ENCODE measurements around the gene INHA. TPM values are rescaled to one million over a fixed set of nuclear protein-coding genes. Genes with fewer than 3 reads are reported as not detected.

The INHA gene
- total RNA-seq, 4 donors from 2014 or later: 0.45 to 0.75 TPM; not detected in 2

- no peak for DNase-seq (ENCODE audit: extremely low spot score)
- intact Hi-C loops (cut with DNase I): no loop called here
- Histone ChIP-seq H3K9me3 (no peaks in the 10 kb centered on the region), H3K36me3 (no peaks in the 10 kb centered on the region), H3K27me3 (peaks cover 0 to 45% (median 0%) of the 10 kb centered on the region in 4 donors), H3K27ac (replicated peaks in 1 of 4) (no peak overlapping the region), H3K4me3 (no peak overlapping the region), H3K4me1 (peaks cover 2 to 6% (median 5%) of the 10 kb centered on the region in 4 donors)
- TF ChIP-seq POLR2A (IDR thresholded peaks at IDR 0.05; ENCODE audit: low read depth) (no peak), CTCF (IDR thresholded peaks at IDR 0.05) (no peak), EP300 (IDR thresholded peaks at IDR 0.05) (no peak), POLR2AphosphoS5 (IDR thresholded peaks at IDR 0.05) (no peak)
- 29% methylated on average over 15 of the region's 15 CpGs for WGBS
Observed at GRCh38 chr2:219576505-219577388, 4.6 kb downstream of the INHA start.

GRCh38 chr2:219578811-219579613 lies 6.9 kb downstream of the INHA start:
- intact Hi-C loops (cut with DNase I): no loop called here

GRCh38 chr2:219581346-219581745 lies 9.2 kb downstream of the INHA start:
- Histone ChIP-seq H3K36me3 (no peaks in the 10 kb centered on the region), H3K4me3 (no peak overlapping the region), H3K27ac (replicated peaks in 1 of 4) (no peak overlapping the region), H3K4me1 (no peaks in the 10 kb centered on the region), H3K9me3 (no peaks in the 10 kb centered on the region), H3K27me3 (peaks cover 0 to 28% (median 0%) of the 10 kb centered on the region in 4 donors)
- TF ChIP-seq EP300 (IDR thresholded peaks at IDR 0.05): no peak
- no peak for TF ChIP-seq POLR2A (IDR thresholded peaks at IDR 0.05; ENCODE audit: low read depth)
- TF ChIP-seq CTCF (IDR thresholded peaks at IDR 0.05): no peak
- no peak for TF ChIP-seq POLR2AphosphoS5 (IDR thresholded peaks at IDR 0.05)
- intact Hi-C loops (cut with DNase I): no loop called here
- WGBS: 78% methylated on average over 2 of the region's 2 CpGs
- no peak for DNase-seq (ENCODE audit: extremely low spot score)

More at GRCh38 chr2:219578811-219579613, 6.9 kb downstream of the INHA start:
- H3K4me3 ChIP-seq: no peak overlapping the region
- no peaks in the 10 kb centered on the region for H3K4me1 ChIP-seq
- no peaks in the 10 kb centered on the region for H3K36me3 ChIP-seq
- DNase-seq (ENCODE audit: extremely low spot score): no peak
- WGBS: 73% methylated on average over 8 of the region's 8 CpGs
- no peaks in the 10 kb centered on the region for H3K9me3 ChIP-seq
- no peak overlapping the region for H3K27ac ChIP-seq (replicated peaks in 1 of 4)
- no peak for TF ChIP-seq CTCF (IDR thresholded peaks at IDR 0.05)
- no peak for TF ChIP-seq POLR2AphosphoS5 (IDR thresholded peaks at IDR 0.05)
- no peak for TF ChIP-seq POLR2A (IDR thresholded peaks at IDR 0.05; ENCODE audit: low read depth)
- no peak for TF ChIP-seq EP300 (IDR thresholded peaks at IDR 0.05)
- peaks cover 0 to 45% (median 0%) of the 10 kb centered on the region in 4 donors for H3K27me3 ChIP-seq

GRCh38 chr2:219591091-219591490 lies 19.0 kb downstream of the INHA start:
- Histone ChIP-seq H3K4me3 (no peak overlapping the region), H3K36me3 (no peaks in the 10 kb centered on the region), H3K4me1 (peaks cover 0 to 2% (median under 1%) of the 10 kb centered on the region in 4 donors), H3K27ac (replicated peaks in 1 of 4) (no peak overlapping the region), H3K27me3 (no peaks in the 10 kb centered on the region), H3K9me3 (no peaks in the 10 kb centered on the region)
- intact Hi-C loops (cut with DNase I): no loop called here
- TF ChIP-seq POLR2AphosphoS5 (IDR thresholded peaks at IDR 0.05) (no peak), CTCF (IDR thresholded peaks at IDR 0.05) (no peak), POLR2A (IDR thresholded peaks at IDR 0.05; ENCODE audit: low read depth) (no peak), EP300 (IDR thresholded peaks at IDR 0.05) (no peak)
- WGBS: 67% methylated on average over 4 of the region's 4 CpGs
- no peak for DNase-seq (ENCODE audit: extremely low spot score)

Measured in esophagus muscularis mucosa (tissue), 4 donors.